ENCODE data around the gene ATF6B.

Gene ATF6B

GRCh38 chr6:32167154-32167760 is 39.2 kb upstream of the ATF6B start:
- TF ChIP-seq NFIC (IDR thresholded peaks at IDR 0.05) = no peak
- TF ChIP-seq FOXM1 (IDR thresholded peaks at IDR 0.05; ENCODE audit: borderline replicate concordance, low read depth) = no peak
- TF ChIP-seq CEBPB (IDR thresholded peaks at IDR 0.05) = no peak
- TF ChIP-seq MAX (IDR thresholded peaks at IDR 0.05) = no peak
- TF ChIP-seq TAF1 (IDR thresholded peaks at IDR 0.05; ENCODE audit: low read depth) = no peak
- TF ChIP-seq USF1 (IDR thresholded peaks at IDR 0.05) = no peak

GRCh38 chr6:32166411-32167061 is 38.5 kb upstream of the ATF6B start:
- TF ChIP-seq RAD21 (IDR thresholded peaks at IDR 0.05; ENCODE audit: low read depth) (peak; percentile 24; the same call in 1 of the 2 replicates), MAX (IDR thresholded peaks at IDR 0.05) (no peak), TCF12 (IDR thresholded peaks at IDR 0.05; ENCODE audit: low read depth) (no peak), EGR1 (IDR thresholded peaks at IDR 0.05) (no peak), TAF1 (IDR thresholded peaks at IDR 0.05; ENCODE audit: low read depth) (no peak), YY1 (IDR thresholded peaks at IDR 0.05; ENCODE audit: low read depth) (no peak)

GRCh38 chr6:32164295-32164694 is 36.2 kb upstream of the ATF6B start, which contains the start of gene EGFL8:
Gene EGFL8 (plus strand): TSS chr6:32164595. CDS start chr6:32166166, 1,571 bp downstream.
- no peak for TF ChIP-seq ZBTB7A (IDR thresholded peaks at IDR 0.05; ENCODE audit: low read depth)
- TF ChIP-seq TAF1 (IDR thresholded peaks at IDR 0.05; ENCODE audit: low read depth) = no peak
- TF ChIP-seq CEBPB (IDR thresholded peaks at IDR 0.05) = no peak
- TF ChIP-seq CREB1 (IDR thresholded peaks at IDR 0.05; ENCODE audit: low read depth) = no peak
- TF ChIP-seq EGR1 (IDR thresholded peaks at IDR 0.05) = no peak
- no peak for TF ChIP-seq FOXM1 (IDR thresholded peaks at IDR 0.05; ENCODE audit: borderline replicate concordance, low read depth)
- no peak for TF ChIP-seq EP300 (IDR thresholded peaks at IDR 0.05; ENCODE audit: borderline replicate concordance)
- TF ChIP-seq USF1 (IDR thresholded peaks at IDR 0.05) = no peak
- no peak for TF ChIP-seq TEAD4 (IDR thresholded peaks at IDR 0.05)
- TF ChIP-seq NFIC (IDR thresholded peaks at IDR 0.05) = no peak
- no peak for TF ChIP-seq MAX (IDR thresholded peaks at IDR 0.05)
- TF ChIP-seq RAD21 (IDR thresholded peaks at IDR 0.05; ENCODE audit: low read depth) = no peak
- TF ChIP-seq YY1 (IDR thresholded peaks at IDR 0.05; ENCODE audit: low read depth) = no peak

- no peak for TF ChIP-seq TEAD4 (IDR thresholded peaks at IDR 0.05)
- no peak for TF ChIP-seq RAD21 (IDR thresholded peaks at IDR 0.05; ENCODE audit: low read depth)
- TF ChIP-seq EGR1 (IDR thresholded peaks at IDR 0.05) = no peak
- TF ChIP-seq TAF1 (IDR thresholded peaks at IDR 0.05; ENCODE audit: low read depth) = no peak
- TF ChIP-seq TCF12 (IDR thresholded peaks at IDR 0.05; ENCODE audit: low read depth) = no peak
- TF ChIP-seq CEBPB (IDR thresholded peaks at IDR 0.05) = no peak
- no peak for TF ChIP-seq CREB1 (IDR thresholded peaks at IDR 0.05; ENCODE audit: low read depth)
- no peak for TF ChIP-seq YY1 (IDR thresholded peaks at IDR 0.05; ENCODE audit: low read depth)
Observed at GRCh38 chr6:32163559-32164258, 35.7 kb upstream of the ATF6B start.

GRCh38 chr6:32158052-32158451 is 30.0 kb upstream of the ATF6B start:
- no peak for TF ChIP-seq CEBPB (IDR thresholded peaks at IDR 0.05)
- no peak for TF ChIP-seq ZBTB7A (IDR thresholded peaks at IDR 0.05; ENCODE audit: low read depth)
- TF ChIP-seq TEAD4 (IDR thresholded peaks at IDR 0.05) = no peak
- TF ChIP-seq USF1 (IDR thresholded peaks at IDR 0.05) = no peak
- TF ChIP-seq MAX (IDR thresholded peaks at IDR 0.05) = no peak
- TF ChIP-seq EGR1 (IDR thresholded peaks at IDR 0.05) = no peak
- no peak for TF ChIP-seq FOXM1 (IDR thresholded peaks at IDR 0.05; ENCODE audit: borderline replicate concordance, low read depth)
- no peak for TF ChIP-seq YY1 (IDR thresholded peaks at IDR 0.05; ENCODE audit: low read depth)
- no peak for TF ChIP-seq CREB1 (IDR thresholded peaks at IDR 0.05; ENCODE audit: low read depth)
- no peak for TF ChIP-seq TCF12 (IDR thresholded peaks at IDR 0.05; ENCODE audit: low read depth)
- TF ChIP-seq EP300 (IDR thresholded peaks at IDR 0.05; ENCODE audit: borderline replicate concordance) = no peak

- TF ChIP-seq EP300 (IDR thresholded peaks at IDR 0.05; ENCODE audit: borderline replicate concordance) (no peak), CREB1 (IDR thresholded peaks at IDR 0.05; ENCODE audit: low read depth) (no peak), TEAD4 (IDR thresholded peaks at IDR 0.05) (no peak), USF1 (IDR thresholded peaks at IDR 0.05) (no peak), ZBTB7A (IDR thresholded peaks at IDR 0.05; ENCODE audit: low read depth) (no peak), RAD21 (IDR thresholded peaks at IDR 0.05; ENCODE audit: low read depth) (no peak), TAF1 (IDR thresholded peaks at IDR 0.05; ENCODE audit: low read depth) (no peak), CEBPB (IDR thresholded peaks at IDR 0.05) (no peak), MAX (IDR thresholded peaks at IDR 0.05) (no peak), REST (IDR thresholded peaks at IDR 0.05; ENCODE audit: low read depth) (no peak), EGR1 (IDR thresholded peaks at IDR 0.05) (no peak), FOXM1 (IDR thresholded peaks at IDR 0.05; ENCODE audit: borderline replicate concordance, low read depth) (no peak), TCF12 (IDR thresholded peaks at IDR 0.05; ENCODE audit: low read depth) (no peak), NFIC (IDR thresholded peaks at IDR 0.05) (no peak), YY1 (IDR thresholded peaks at IDR 0.05; ENCODE audit: low read depth) (no peak)
Observed at GRCh38 chr6:32156891-32157290, 28.8 kb upstream of the ATF6B start.
